ENCODE measurements around the gene ZFPM1.

Gene ZFPM1

DNA sequence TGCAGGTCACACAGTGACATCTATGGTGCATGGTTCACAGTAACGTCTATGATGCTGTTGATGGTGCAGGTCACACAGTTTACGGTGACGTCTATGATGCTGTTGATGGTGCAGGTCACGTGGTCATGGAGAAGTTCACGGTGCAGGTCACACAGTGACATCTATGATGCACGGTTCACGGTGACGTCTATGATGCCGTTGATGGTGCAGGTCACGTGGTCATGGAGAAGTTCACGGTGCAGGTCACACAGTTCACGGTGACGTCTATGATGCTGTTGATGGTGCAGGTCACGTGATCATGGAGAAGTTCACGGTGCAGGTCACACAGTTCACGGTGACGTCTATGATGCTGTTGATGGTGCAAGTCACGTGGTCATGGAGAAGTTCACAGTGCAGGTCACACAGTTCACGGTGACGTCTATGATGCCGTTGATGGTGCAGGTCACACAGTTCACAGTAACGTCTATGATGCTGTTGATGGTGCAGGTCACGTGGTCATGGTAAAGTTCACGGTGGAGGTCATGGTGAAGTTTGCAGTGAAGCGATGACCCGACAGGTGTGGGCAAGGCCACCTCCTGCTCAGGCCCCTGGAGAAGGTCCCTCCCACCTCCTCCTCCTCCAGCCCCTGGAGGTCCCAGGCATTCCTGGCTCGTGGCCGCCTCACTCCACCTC, 42.6 kb upstream of the ZFPM1 start:
- TF ChIP-seq, protein P1, sequence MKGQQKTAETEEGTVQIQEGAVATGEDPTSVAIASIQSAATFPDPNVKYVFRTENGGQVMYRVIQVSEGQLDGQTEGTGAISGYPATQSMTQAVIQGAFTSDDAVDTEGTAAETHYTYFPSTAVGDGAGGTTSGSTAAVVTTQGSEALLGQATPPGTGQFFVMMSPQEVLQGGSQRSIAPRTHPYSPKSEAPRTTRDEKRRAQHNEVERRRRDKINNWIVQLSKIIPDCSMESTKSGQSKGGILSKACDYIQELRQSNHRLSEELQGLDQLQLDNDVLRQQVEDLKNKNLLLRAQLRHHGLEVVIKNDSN (IDR thresholded peaks at IDR 0.05) = peak; percentile 59

DNA sequence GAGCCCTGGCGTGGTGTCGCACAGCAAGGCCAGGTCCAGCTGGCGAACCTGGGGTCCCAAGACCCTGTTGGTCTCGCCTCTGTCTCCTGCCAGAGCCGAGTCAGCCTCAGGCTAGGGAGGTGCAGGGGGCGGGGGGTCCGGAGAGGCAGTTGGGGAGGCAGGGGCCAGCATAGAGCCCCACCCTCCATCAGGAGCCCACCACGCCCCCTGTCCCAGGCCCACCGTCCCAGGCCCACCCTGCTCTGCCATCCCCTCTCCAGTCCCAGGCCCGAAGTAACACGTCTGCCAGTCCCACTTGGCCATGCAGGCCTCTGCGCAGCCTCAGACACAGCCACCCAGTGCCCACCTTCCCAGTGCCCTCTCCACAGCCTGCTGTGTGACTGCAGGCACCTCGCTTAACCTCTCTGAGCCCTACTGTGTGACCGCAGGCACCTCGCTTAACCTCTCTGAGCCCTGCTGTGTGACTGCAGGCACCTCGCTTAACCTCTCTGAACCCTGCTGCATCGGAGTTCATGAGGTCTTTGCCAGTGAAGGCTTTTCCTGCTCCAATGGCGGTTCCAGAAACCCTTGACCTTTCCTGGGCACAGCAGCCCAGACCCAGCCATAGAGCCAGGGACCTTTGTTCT, 41.0 kb upstream of the ZFPM1 start:
- TF ChIP-seq, protein P2, sequence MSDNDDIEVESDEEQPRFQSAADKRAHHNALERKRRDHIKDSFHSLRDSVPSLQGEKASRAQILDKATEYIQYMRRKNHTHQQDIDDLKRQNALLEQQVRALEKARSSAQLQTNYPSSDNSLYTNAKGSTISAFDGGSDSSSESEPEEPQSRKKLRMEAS (IDR thresholded peaks at IDR 0.05) = no peak
- TF ChIP-seq CEBPB (IDR thresholded peaks at IDR 0.05) = no peak
- TF ChIP-seq EP300 (IDR thresholded peaks at IDR 0.05; ENCODE audit: borderline replicate concordance) = no peak
- TF ChIP-seq, protein P1 (IDR thresholded peaks at IDR 0.05) = no peak
- TF ChIP-seq TCF12 (IDR thresholded peaks at IDR 0.05; ENCODE audit: low read depth) = no peak
- TF ChIP-seq CREB1 (IDR thresholded peaks at IDR 0.05; ENCODE audit: low read depth) = no peak
- no peak for TF ChIP-seq EGR1 (IDR thresholded peaks at IDR 0.05)
- TF ChIP-seq FOXM1 (IDR thresholded peaks at IDR 0.05; ENCODE audit: borderline replicate concordance, low read depth) = no peak
- no peak for TF ChIP-seq NFIC (IDR thresholded peaks at IDR 0.05)
- no peak for TF ChIP-seq YY1 (IDR thresholded peaks at IDR 0.05; ENCODE audit: low read depth)
- no peak for TF ChIP-seq ZBTB7A (IDR thresholded peaks at IDR 0.05; ENCODE audit: low read depth)
- no peak for TF ChIP-seq TEAD4 (IDR thresholded peaks at IDR 0.05)
- TF ChIP-seq RAD21 (IDR thresholded peaks at IDR 0.05; ENCODE audit: low read depth) = no peak
- TF ChIP-seq, protein P3, sequence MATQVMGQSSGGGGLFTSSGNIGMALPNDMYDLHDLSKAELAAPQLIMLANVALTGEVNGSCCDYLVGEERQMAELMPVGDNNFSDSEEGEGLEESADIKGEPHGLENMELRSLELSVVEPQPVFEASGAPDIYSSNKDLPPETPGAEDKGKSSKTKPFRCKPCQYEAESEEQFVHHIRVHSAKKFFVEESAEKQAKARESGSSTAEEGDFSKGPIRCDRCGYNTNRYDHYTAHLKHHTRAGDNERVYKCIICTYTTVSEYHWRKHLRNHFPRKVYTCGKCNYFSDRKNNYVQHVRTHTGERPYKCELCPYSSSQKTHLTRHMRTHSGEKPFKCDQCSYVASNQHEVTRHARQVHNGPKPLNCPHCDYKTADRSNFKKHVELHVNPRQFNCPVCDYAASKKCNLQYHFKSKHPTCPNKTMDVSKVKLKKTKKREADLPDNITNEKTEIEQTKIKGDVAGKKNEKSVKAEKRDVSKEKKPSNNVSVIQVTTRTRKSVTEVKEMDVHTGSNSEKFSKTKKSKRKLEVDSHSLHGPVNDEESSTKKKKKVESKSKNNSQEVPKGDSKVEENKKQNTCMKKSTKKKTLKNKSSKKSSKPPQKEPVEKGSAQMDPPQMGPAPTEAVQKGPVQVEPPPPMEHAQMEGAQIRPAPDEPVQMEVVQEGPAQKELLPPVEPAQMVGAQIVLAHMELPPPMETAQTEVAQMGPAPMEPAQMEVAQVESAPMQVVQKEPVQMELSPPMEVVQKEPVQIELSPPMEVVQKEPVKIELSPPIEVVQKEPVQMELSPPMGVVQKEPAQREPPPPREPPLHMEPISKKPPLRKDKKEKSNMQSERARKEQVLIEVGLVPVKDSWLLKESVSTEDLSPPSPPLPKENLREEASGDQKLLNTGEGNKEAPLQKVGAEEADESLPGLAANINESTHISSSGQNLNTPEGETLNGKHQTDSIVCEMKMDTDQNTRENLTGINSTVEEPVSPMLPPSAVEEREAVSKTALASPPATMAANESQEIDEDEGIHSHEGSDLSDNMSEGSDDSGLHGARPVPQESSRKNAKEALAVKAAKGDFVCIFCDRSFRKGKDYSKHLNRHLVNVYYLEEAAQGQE (IDR thresholded peaks at IDR 0.05; ENCODE audit: low read depth) = no peak
- no peak for TF ChIP-seq TAF1 (IDR thresholded peaks at IDR 0.05; ENCODE audit: low read depth)

DNA sequence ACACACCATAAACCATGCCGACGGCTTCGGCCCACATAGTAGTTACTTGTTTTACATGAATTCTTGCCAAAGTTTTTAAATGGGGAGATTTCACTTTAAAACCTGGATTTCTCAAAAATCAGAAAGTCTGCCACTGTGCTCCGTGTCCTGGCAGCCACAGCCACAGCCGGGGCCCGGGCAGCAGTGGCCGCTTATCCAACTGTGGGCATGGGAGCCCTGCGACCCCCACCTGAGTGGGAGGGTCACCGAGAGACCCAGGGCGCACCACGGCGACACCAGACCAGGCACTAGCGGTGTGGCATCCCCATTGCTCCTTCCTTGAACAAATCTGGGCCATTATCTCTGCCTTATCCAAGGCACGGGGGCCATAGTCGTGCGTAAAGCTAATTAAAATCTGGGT, 40.3 kb upstream of the ZFPM1 start:
- no peak for TF ChIP-seq CREB1 (IDR thresholded peaks at IDR 0.05; ENCODE audit: low read depth)
- no peak for TF ChIP-seq CEBPB (IDR thresholded peaks at IDR 0.05)
- TF ChIP-seq FOXM1 (IDR thresholded peaks at IDR 0.05; ENCODE audit: borderline replicate concordance, low read depth) = no peak
- TF ChIP-seq TAF1 (IDR thresholded peaks at IDR 0.05; ENCODE audit: low read depth) = no peak
- no peak for TF ChIP-seq EP300 (IDR thresholded peaks at IDR 0.05; ENCODE audit: borderline replicate concordance)
- TF ChIP-seq, protein P1 (IDR thresholded peaks at IDR 0.05) = no peak

DNA sequence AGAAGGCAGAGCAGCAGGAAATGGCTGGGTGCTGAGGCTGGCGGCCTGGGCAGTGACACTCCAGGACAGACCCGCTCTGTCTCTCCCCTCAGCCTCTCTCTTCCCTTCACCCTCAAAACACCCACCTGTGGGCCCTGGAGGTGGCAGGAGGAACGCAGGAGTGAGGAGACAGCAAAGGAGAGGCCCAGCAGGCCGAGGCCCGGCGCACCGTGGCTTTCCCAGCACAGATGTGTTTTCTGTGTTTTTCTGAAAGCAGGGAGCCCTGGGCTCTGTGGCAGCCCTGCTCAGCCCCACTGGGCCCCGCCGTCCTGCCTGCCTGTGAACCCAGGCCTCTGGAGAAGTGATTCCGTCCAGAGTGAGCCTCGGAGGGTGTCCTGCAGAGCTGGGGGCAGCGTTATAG, 39.8 kb upstream of the ZFPM1 start:
- TF ChIP-seq FOXM1 (IDR thresholded peaks at IDR 0.05; ENCODE audit: borderline replicate concordance, low read depth) = no peak
- TF ChIP-seq YY1 (IDR thresholded peaks at IDR 0.05; ENCODE audit: low read depth) = no peak
- TF ChIP-seq, protein P1 (IDR thresholded peaks at IDR 0.05) = no peak
- TF ChIP-seq, protein P3 (IDR thresholded peaks at IDR 0.05; ENCODE audit: low read depth) = no peak
- TF ChIP-seq TCF12 (IDR thresholded peaks at IDR 0.05; ENCODE audit: low read depth) = no peak
- no peak for TF ChIP-seq CEBPB (IDR thresholded peaks at IDR 0.05)
- no peak for TF ChIP-seq TEAD4 (IDR thresholded peaks at IDR 0.05)
- TF ChIP-seq NFIC (IDR thresholded peaks at IDR 0.05) = no peak
- TF ChIP-seq EP300 (IDR thresholded peaks at IDR 0.05; ENCODE audit: borderline replicate concordance) = no peak
- TF ChIP-seq TAF1 (IDR thresholded peaks at IDR 0.05; ENCODE audit: low read depth) = no peak
- TF ChIP-seq, protein P2 (IDR thresholded peaks at IDR 0.05) = no peak
- no peak for TF ChIP-seq EGR1 (IDR thresholded peaks at IDR 0.05)
- TF ChIP-seq RAD21 (IDR thresholded peaks at IDR 0.05; ENCODE audit: low read depth) = no peak
- TF ChIP-seq CREB1 (IDR thresholded peaks at IDR 0.05; ENCODE audit: low read depth) = no peak

DNA sequence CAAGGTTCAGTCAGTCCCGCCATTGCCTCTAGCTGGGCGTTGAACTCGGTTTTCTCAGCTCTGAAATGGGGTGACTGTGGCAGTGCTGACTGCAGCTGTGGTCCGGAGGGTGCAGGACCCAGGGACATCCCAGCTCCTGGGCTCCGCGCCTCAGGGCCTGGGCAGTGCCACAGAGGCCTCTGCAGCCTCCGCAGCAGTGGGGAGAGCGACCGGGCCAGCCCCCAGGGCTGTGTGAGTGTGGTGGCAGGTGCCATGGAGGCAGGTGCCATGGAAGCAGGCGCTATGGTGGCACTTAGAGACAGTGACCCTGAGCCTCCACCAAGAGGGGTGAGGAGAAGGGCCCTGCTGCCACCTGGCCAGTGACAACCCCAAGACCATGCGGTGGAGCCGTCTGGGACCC, 39.4 kb upstream of the ZFPM1 start:
- TF ChIP-seq TEAD4 (IDR thresholded peaks at IDR 0.05) = no peak
- TF ChIP-seq CREB1 (IDR thresholded peaks at IDR 0.05; ENCODE audit: low read depth) = no peak
- TF ChIP-seq TAF1 (IDR thresholded peaks at IDR 0.05; ENCODE audit: low read depth) = no peak
- no peak for TF ChIP-seq RAD21 (IDR thresholded peaks at IDR 0.05; ENCODE audit: low read depth)
- TF ChIP-seq, protein P1 (IDR thresholded peaks at IDR 0.05) = no peak
- no peak for TF ChIP-seq NFIC (IDR thresholded peaks at IDR 0.05)
- TF ChIP-seq CEBPB (IDR thresholded peaks at IDR 0.05) = no peak
- TF ChIP-seq, protein P2 (IDR thresholded peaks at IDR 0.05) = no peak
- TF ChIP-seq FOXM1 (IDR thresholded peaks at IDR 0.05; ENCODE audit: borderline replicate concordance, low read depth) = no peak
- TF ChIP-seq EP300 (IDR thresholded peaks at IDR 0.05; ENCODE audit: borderline replicate concordance) = no peak
- no peak for TF ChIP-seq ZBTB7A (IDR thresholded peaks at IDR 0.05; ENCODE audit: low read depth)
- TF ChIP-seq, protein P3 (IDR thresholded peaks at IDR 0.05; ENCODE audit: low read depth) = no peak
- no peak for TF ChIP-seq EGR1 (IDR thresholded peaks at IDR 0.05)
- no peak for TF ChIP-seq YY1 (IDR thresholded peaks at IDR 0.05; ENCODE audit: low read depth)
- TF ChIP-seq TCF12 (IDR thresholded peaks at IDR 0.05; ENCODE audit: low read depth) = no peak
